H1 (cell line): Measurements from ENCODE around the gene PKD1L1. TPM values are rescaled to one million over a fixed set of nuclear protein-coding genes. Genes with fewer than 3 reads are reported as not detected.

ENCODE experiments used
- CTBP2 ChIP-seq: IDR thresholded peaks from 2 replicates; pipeline ENCODE4 v1.7.0; 2011; ENCODE audit warnings: borderline replicate concordance, mild to moderate bottlenecking, moderate library complexity, mixed read lengths, low read length; ENCODE audit not compliant: insufficient read depth, insufficient read length
- GABPA ChIP-seq: IDR thresholded peaks from 2 replicates; pipeline ENCODE4 v1.6.1; 2011; ENCODE audit warnings: mild to moderate bottlenecking, low read length, moderate library complexity, borderline replicate concordance; ENCODE audit not compliant: insufficient read depth
- RXRA ChIP-seq: IDR thresholded peaks from 2 replicates; pipeline ENCODE4 v1.6.1; 2011; ENCODE audit warnings: low read depth, mild to moderate bottlenecking, low read length, moderate library complexity; ENCODE audit not compliant: insufficient read depth
- SIRT6 ChIP-seq: IDR thresholded peaks from one replicate; pipeline ENCODE4 v1.7.1; 2012; ENCODE audit warnings: low read length, inconsistent platforms
- SP1 ChIP-seq: IDR thresholded peaks from 2 replicates; pipeline ENCODE4 v1.6.1; 2011; ENCODE audit warnings: low read depth, low read length
- polyA plus RNA-seq, 7 experiments: library from polyadenylated mRNA; depleted of rRNA in 3 of 7; stranded (reverse) in 5 of 7; unstranded in 2 of 7; fragments of >200 nt in 5 of 7; fragments of 200-250 nt in 2 of 7; gene quantifications; 1 replicate in 5 of 7; 2 replicates in 1 of 7; 4 replicates in 1 of 7; pipeline versions ENCODE4 v1.2.1 to v1.2.3, GENCODE V29; 2011 to 2013; ENCODE audit warnings: missing spikeins in 2 of 7, mixed read lengths in 2 of 7
- total RNA-seq: library from RNA; stranded (reverse); fragmentation: NEBNext Ultra II Directional; extraction: Animal tissue kit (Norgen Biotek cat#: 25700); gene quantifications from 2 replicates; pipeline ENCODE4 v1.2.1, GENCODE V29; 2021
- TF ChIP-seq, protein P1 (sequence below): IDR thresholded peaks from 2 replicates; pipeline ENCODE4 v1.6.1; 2012; ENCODE audit warnings: low read length, inconsistent platforms

The PKD1L1 gene
- total and polyA plus RNA-seq, 2 of the 8 experiments (the other 6 are each of a cell fraction or from before 2014, with no cell fraction given), result 0.22 to 0.35 TPM

DNA sequence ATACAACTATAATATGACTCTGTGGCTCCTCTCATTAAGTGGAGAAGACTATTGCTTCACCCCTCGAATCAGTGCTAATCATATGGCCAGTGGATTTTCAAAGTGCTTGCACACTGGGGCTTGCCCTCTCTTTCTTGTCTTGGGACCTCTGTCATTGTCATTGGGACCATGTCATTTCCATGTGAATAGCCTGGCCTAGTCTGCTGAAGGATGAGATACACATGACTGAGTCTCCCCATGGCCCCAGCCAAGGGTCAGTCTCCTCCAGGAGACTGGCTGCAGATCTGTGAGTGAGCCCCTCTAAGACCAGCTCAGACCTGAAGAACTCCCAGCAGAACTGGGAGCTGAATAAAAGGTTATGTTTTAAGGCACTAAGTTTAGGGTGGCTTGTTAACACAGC is 39.5 kb downstream of the PKD1L1 start (continued):
- TF ChIP-seq, protein P1, sequence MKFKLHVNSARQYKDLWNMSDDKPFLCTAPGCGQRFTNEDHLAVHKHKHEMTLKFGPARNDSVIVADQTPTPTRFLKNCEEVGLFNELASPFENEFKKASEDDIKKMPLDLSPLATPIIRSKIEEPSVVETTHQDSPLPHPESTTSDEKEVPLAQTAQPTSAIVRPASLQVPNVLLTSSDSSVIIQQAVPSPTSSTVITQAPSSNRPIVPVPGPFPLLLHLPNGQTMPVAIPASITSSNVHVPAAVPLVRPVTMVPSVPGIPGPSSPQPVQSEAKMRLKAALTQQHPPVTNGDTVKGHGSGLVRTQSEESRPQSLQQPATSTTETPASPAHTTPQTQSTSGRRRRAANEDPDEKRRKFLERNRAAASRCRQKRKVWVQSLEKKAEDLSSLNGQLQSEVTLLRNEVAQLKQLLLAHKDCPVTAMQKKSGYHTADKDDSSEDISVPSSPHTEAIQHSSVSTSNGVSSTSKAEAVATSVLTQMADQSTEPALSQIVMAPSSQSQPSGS, result no peak
- TF ChIP-seq SP1 (no peak), GABPA (no peak), CTBP2 (no peak), RXRA (no peak), SIRT6 (no peak)
